Neutrophil (primary cell): Measurements from ENCODE around the gene PDE4D.

Experiments
- H3K27ac ChIP-seq: fragments of 200-600 bp; sonication (generic); 2 replicates; pipeline ENCODE4 v1.5.1; 2016; ENCODE audit warnings: mild to moderate bottlenecking, moderate library complexity
- H3K27me3 ChIP-seq: fragments of 200-600 bp; sonication (generic); 2 replicates; pipeline ENCODE4 v1.6.0; 2016; ENCODE audit warnings: mild to moderate bottlenecking
- H3K36me3 ChIP-seq: fragments of 200-600 bp; sonication (generic); 2 replicates; pipeline ENCODE4 v1.5.1; 2017
- H3K4me1 ChIP-seq, 2 experiments: fragments of 200-600 bp in 1 of 2; sonication (generic) in 1 of 2; 1 replicate in 1 of 2; 2 replicates in 1 of 2; pipeline versions ENCODE4 v1.5.1 to v1.6.1; 2013 to 2016; ENCODE audit warnings: low read depth in 1 of 2, low read length in 1 of 2, mild to moderate bottlenecking in 1 of 2, moderate library complexity in 1 of 2; ENCODE audit not compliant: control insufficient read depth in 1 of 2, insufficient read depth in 1 of 2
- H3K4me3 ChIP-seq, 2 experiments: fragments of 200-600 bp in 1 of 2; sonication (generic) in 1 of 2; 1 replicate in 1 of 2; 2 replicates in 1 of 2; pipeline ENCODE4 v1.5.1; 2013 to 2016; ENCODE audit warnings: low read depth in 1 of 2, low read length in 1 of 2, mild to moderate bottlenecking in 1 of 2, moderate library complexity in 1 of 2
- H3K9me3 ChIP-seq: fragments of 200-600 bp; sonication (generic); 2 replicates; pipeline ENCODE4 v1.5.1; 2016
- TF ChIP-seq, protein P1 (sequence below): fragments of 200-600 bp; sonication (generic); IDR thresholded peaks from 2 replicates; pipeline ENCODE4 v1.5.1; 2016; ENCODE audit warnings: antibody characterized with exemption

Gene PDE4D

DNA sequence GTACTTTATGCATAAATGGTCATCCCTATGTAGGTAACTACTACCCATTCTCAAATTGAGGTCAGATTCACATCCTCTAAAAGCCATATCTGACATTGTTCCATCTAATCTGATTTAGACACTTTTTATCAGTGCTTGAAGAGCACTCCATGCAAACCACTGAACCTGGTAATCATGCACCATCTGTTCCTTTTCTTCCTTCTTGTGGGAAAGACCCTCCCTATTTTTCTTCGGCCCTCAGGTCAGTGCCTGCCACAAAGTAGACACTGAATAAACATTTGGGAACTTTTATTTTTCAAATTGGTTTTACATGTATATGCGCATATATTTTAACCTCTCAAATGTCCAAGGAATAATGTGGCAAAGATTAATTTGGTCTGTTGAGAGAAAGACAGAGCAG, 26.0 kb upstream of the PDE4D start:
- Histone ChIP-seq H3K27ac (no peak overlapping the region), H3K4me1 (no peaks in the 10 kb centered on the region), H3K4me3 (no peak overlapping the region), H3K36me3 (no peaks in the 10 kb centered on the region), H3K9me3 (no peaks in the 10 kb centered on the region), H3K27me3 (no peaks in the 10 kb centered on the region)
- TF ChIP-seq, protein P1, sequence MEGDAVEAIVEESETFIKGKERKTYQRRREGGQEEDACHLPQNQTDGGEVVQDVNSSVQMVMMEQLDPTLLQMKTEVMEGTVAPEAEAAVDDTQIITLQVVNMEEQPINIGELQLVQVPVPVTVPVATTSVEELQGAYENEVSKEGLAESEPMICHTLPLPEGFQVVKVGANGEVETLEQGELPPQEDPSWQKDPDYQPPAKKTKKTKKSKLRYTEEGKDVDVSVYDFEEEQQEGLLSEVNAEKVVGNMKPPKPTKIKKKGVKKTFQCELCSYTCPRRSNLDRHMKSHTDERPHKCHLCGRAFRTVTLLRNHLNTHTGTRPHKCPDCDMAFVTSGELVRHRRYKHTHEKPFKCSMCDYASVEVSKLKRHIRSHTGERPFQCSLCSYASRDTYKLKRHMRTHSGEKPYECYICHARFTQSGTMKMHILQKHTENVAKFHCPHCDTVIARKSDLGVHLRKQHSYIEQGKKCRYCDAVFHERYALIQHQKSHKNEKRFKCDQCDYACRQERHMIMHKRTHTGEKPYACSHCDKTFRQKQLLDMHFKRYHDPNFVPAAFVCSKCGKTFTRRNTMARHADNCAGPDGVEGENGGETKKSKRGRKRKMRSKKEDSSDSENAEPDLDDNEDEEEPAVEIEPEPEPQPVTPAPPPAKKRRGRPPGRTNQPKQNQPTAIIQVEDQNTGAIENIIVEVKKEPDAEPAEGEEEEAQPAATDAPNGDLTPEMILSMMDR: no peak

DNA sequence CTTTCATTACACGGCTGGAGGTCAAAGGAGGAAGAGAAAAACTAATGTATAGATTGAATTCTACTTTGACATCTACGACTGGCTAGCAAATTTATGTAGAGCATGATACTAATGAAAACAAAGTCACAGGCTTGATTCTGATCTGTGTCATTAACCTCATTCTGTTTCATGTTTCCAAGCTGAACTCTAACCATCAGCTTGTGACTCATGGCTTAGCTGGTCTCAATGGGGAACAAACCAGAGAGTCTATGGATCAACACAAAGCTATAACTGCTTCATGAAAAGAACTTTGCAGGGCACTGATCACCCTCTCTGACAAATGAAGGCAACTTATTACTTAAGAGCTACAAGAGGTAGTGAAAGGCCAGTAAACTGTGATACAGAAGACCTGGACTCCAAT, 23.6 kb upstream of the PDE4D start:
- Histone ChIP-seq H3K9me3 (no peaks in the 10 kb centered on the region), H3K4me3 (no peak overlapping the region), H3K36me3 (no peaks in the 10 kb centered on the region), H3K27me3 (no peaks in the 10 kb centered on the region), H3K4me1 (no peaks in the 10 kb centered on the region), H3K27ac (no peak overlapping the region)
- TF ChIP-seq, protein P1: no peak

DNA sequence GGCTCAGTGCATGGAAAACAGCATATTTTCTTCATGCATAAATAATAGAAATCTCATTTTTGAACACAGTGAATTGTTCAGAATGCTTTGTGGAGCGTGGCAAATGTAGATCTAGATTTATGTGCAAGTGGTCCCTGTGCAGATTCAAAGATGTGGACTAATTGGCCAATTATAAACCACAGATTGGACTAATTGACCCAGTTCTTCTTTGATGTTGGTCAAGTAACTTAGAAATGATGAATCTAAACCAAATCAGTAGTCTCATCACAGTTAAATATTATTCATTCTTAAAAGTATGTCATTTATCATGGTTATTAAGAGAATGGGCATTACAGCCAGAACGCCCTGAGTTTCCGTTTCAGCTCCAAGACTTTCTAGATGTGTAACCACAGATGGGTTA, 11.7 kb upstream of the PDE4D start:
- Histone ChIP-seq H3K27ac (no peak overlapping the region), H3K9me3 (no peaks in the 10 kb centered on the region), H3K4me1 (no peaks in the 10 kb centered on the region), H3K4me3 (no peak overlapping the region), H3K27me3 (no peaks in the 10 kb centered on the region), H3K36me3 (no peaks in the 10 kb centered on the region)
- TF ChIP-seq, protein P1: no peak

GRCh38 chr5:59897075-59897474, 3.5 kb upstream of the PDE4D start:
- Histone ChIP-seq H3K9me3 (no peaks in the 10 kb centered on the region), H3K36me3 (no peaks in the 10 kb centered on the region), H3K4me3 (no peak overlapping the region), H3K4me1 (peaks cover 3 to 16% of the 10 kb centered on the region in 2 experiments), H3K27ac (no peak overlapping the region), H3K27me3 (peaks cover 34% of the 10 kb centered on the region)
- TF ChIP-seq, protein P1: no peak

- TF ChIP-seq, protein P1: no peak
- no peak overlapping the region for H3K4me3 ChIP-seq
Measured at GRCh38 chr5:59891962-59892643, 1.4 kb downstream of the PDE4D start.

More at GRCh38 chr5:59891962-59892643, 1.4 kb downstream of the PDE4D start:
- Histone ChIP-seq H3K36me3 (no peaks in the 10 kb centered on the region), H3K4me1 (peaks cover 3 to 16% of the 10 kb centered on the region in 2 experiments), H3K27me3 (peaks cover 37% of the 10 kb centered on the region), H3K9me3 (no peaks in the 10 kb centered on the region), H3K27ac (no peak overlapping the region)
